B cell (primary cell): ENCODE measurements around the gene GRM2. TPM values are rescaled to one million over a fixed set of nuclear protein-coding genes. Genes with fewer than 3 reads are reported as not detected.

Experiments used
- ATAC-seq: fragments of 200-7000 bp; cut with Tn5 transposase; one replicate; pipeline ENCODE4 v1.10.0; 2021; ENCODE audit warnings: low read depth, mild to moderate bottlenecking, moderate number of reproducible peaks, moderate library complexity
- CTCF ChIA-PET: fragments of 350-600 bp; sonication (Branson Sonifier 250); formaldehyde crosslinking; loops from one replicate; lab custom pipeline; 2021; ENCODE audit warnings: antibody characterized with exemption, inconsistent platforms; lab: Charles Lee
- POLR2A ChIA-PET: fragments of 350-600 bp; sonication (Branson Sonifier 250); formaldehyde crosslinking; loops from one replicate; lab custom pipeline; 2021; ENCODE audit warnings: antibody characterized with exemption; lab: Charles Lee
- DNase-seq: peaks from one replicate; pipeline ENCODE4 v3.0.0; 2013
- H2AFZ ChIP-seq: 2 replicates; pipeline ENCODE4 v1.6.1; 2012; ENCODE audit warnings: mild to moderate bottlenecking, low read depth, low read length; ENCODE audit not compliant: insufficient read depth, poor library complexity, severe bottlenecking
- H3K27ac ChIP-seq, 2 donors: 1 replicate in 1 of 2; 2 replicates in 1 of 2; pipeline ENCODE4 v1.5.1; 2012 to 2013; ENCODE audit warnings: low read length in 2 of 2, mild to moderate bottlenecking in 2 of 2, moderate library complexity in 1 of 2
- H3K27me3 ChIP-seq, 4 experiments: fragments of 200-600 bp in 1 of 4; sonication (generic) in 1 of 4; replicated peaks in 1 of 4; 1 replicate in 2 of 4; 2 replicates in 2 of 4; pipeline versions ENCODE4 v1.6.1 to v1.7.0; 2013 to 2016; ENCODE audit warnings: low read length in 3 of 4, mild to moderate bottlenecking in 2 of 4, mixed read lengths in 1 of 4, moderate library complexity in 1 of 4; ENCODE audit not compliant: insufficient read depth in 4 of 4, control insufficient read depth in 3 of 4; ENCODE audit errors: control extremely low read depth in 1 of 4
- H3K36me3 ChIP-seq, 2 experiments: replicated peaks in 1 of 2; 1 replicate in 1 of 2; 2 replicates in 1 of 2; pipeline versions ENCODE4 v1.6.1 to v1.7.1; 2013; ENCODE audit warnings: low read length in 1 of 2; ENCODE audit not compliant: insufficient read depth in 2 of 2, control insufficient read depth in 1 of 2; ENCODE audit errors: control extremely low read depth in 1 of 2, extremely low read depth in 1 of 2
- H3K4me1 ChIP-seq, 2 donors: fragments of 200-600 bp in 1 of 2; sonication (generic) in 1 of 2; 1 replicate in 1 of 2; 2 replicates in 1 of 2; pipeline versions ENCODE4 v1.5.1 to v1.6.1; 2013 to 2017; ENCODE audit warnings: low read length in 2 of 2; ENCODE audit not compliant: control insufficient read depth in 2 of 2, insufficient read depth in 2 of 2
- H3K4me2 ChIP-seq: replicated peaks from 2 replicates; pipeline ENCODE3; 2012; ENCODE audit warnings: mild to moderate bottlenecking, low read depth, low read length; ENCODE audit not compliant: poor library complexity, severe bottlenecking
- H3K4me3 ChIP-seq, 5 experiments: fragments of 200-600 bp in 1 of 5; sonication (generic) in 1 of 5; 1 replicate in 3 of 5; 2 replicates in 2 of 5; pipeline versions ENCODE4 v1.5.1 to v1.7.0; 2011 to 2016; ENCODE audit warnings: low read length in 4 of 5, mild to moderate bottlenecking in 4 of 5, low read depth in 2 of 5, control low read depth in 1 of 5, moderate library complexity in 1 of 5; ENCODE audit not compliant: insufficient read depth in 1 of 5; ENCODE audit errors: control extremely low read depth in 1 of 5, extremely low read depth in 1 of 5
- H3K79me2 ChIP-seq: fragments of 200-600 bp; sonication (generic); one replicate; pipeline ENCODE4 v1.6.0; 2016; ENCODE audit warnings: low read length; ENCODE audit not compliant: control insufficient read depth, insufficient read depth
- H3K9ac ChIP-seq: fragments of 200-600 bp; sonication (generic); 2 replicates; pipeline ENCODE4 v1.6.1; 2017; ENCODE audit warnings: mild to moderate bottlenecking, low read length, moderate library complexity
- H3K9me3 ChIP-seq, 3 donors: one replicate each; pipeline versions ENCODE4 v1.6.1 to v1.7.1; 2013; ENCODE audit warnings: low read length in 2 of 3; ENCODE audit not compliant: control insufficient read depth in 2 of 3, insufficient read depth in 1 of 3; ENCODE audit errors: control extremely low read depth in 1 of 3
- H4K20me1 ChIP-seq: 2 replicates; pipeline ENCODE4 v1.6.0; 2012; ENCODE audit warnings: mild to moderate bottlenecking, low read length; ENCODE audit not compliant: insufficient read depth, control insufficient read depth, poor library complexity, severe bottlenecking
- H3K27ac Mint-ChIP-seq: one replicate; pipeline ENCODE4 v1.8.0; 2021; ENCODE audit warnings: mixed read lengths
- H3K27me3 Mint-ChIP-seq: one replicate; pipeline ENCODE4 v1.8.0; 2021; ENCODE audit warnings: mixed read lengths
- H3K4me1 Mint-ChIP-seq: one replicate; pipeline ENCODE4 v1.8.0; 2021; ENCODE audit warnings: mixed read lengths
- H3K4me3 Mint-ChIP-seq: one replicate; pipeline ENCODE4 v1.8.0; 2021; ENCODE audit warnings: mixed read lengths
- H3K9me3 Mint-ChIP-seq: one replicate; pipeline ENCODE4 v1.8.0; 2022; ENCODE audit warnings: mixed read lengths; ENCODE audit not compliant: insufficient read depth
- CTCF ChIP-seq: fragments of 200-600 bp; IDR thresholded peaks from one replicate; pipeline ENCODE4 v1.8.0; 2022; ENCODE audit warnings: antibody characterized with exemption, mild to moderate bottlenecking
- EZH2 ChIP-seq: IDR thresholded peaks from 2 replicates; pipeline ENCODE4 v1.6.1; 2012; ENCODE audit warnings: borderline replicate concordance, low read depth, mild to moderate bottlenecking, moderate library complexity, low read length; ENCODE audit not compliant: insufficient read depth, poor library complexity, severe bottlenecking
- intact Hi-C: fragments of 100-400 bp; cut with micrococcal nuclease; formaldehyde crosslinking; loops from one replicate; pipeline ENCODE4 v1.10.0; 2022
- polyA plus RNA-seq: library from polyadenylated mRNA; depleted of rRNA; stranded (reverse); fragments of >200 nt; gene quantifications from 2 replicates; pipeline ENCODE4 v1.2.3, GENCODE V29; 2012
- small RNA-seq: library from RNA; depleted of rRNA; stranded (forward); fragments of <200 nt; gene quantifications from one replicate; pipeline ENCODE3, GENCODE V24; 2012; ENCODE audit warnings: low replicate concordance, low read depth; ENCODE audit not compliant: insufficient read length
- total RNA-seq, 2 donors: library from RNA; stranded (reverse); fragments of 120-200 nt in 1 of 2; gene quantifications; 1 replicate in 1 of 2; 2 replicates in 1 of 2; pipeline versions ENCODE4 v1.2.3 to v1.2.4, GENCODE V29; 2013 to 2022

GRM2 gene
- total and polyA plus RNA-seq, 2 donors (not counting 1 experiment from before 2014, with no cell fraction given): 0.86 to 2.8 TPM

DNA sequence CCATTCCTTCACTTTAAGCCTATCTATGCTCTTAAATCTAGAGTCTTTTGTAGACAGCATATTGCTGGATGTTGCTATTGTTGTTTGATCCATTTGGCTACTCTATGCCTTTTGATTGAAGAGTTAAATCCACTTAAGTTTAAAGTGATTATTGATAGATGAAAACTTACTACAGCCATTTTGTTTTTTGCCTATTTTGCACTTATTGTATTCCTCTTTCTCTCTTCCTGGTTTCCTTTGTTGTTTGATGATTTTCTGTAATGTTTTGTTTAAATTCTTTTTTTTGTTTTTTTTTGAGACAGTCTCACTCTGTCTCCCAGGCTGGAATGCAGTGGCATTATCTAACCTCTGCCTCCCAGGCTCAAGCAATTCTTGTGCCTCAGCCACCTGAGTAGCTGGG is 52.3 kb downstream of the GRM2 start:
- TF ChIP-seq CTCF (no peak), EZH2 (no peak)
- CTCF ChIA-PET: no interaction called here
- Histone ChIP-seq H4K20me1 (no peaks in the 10 kb centered on the region), H3K27me3 (no peaks in the 10 kb centered on the region), H3K4me3 (no peak overlapping the region), H3K4me2 (no peak overlapping the region), H3K9me3 (peaks cover 0 to 22% (median 15%) of the 10 kb centered on the region in 3 donors), H2AFZ (no peak overlapping the region), H3K4me1 (no peaks in the 10 kb centered on the region), H3K9ac (no peak overlapping the region), H3K27ac (no peak overlapping the region), H3K36me3 (no peaks in the 10 kb centered on the region), H3K79me2 (no peaks in the 10 kb centered on the region)
- Mint-ChIP-seq H3K27ac (no peak overlapping the region), H3K4me1 (no peaks in the 10 kb centered on the region), H3K27me3 (peaks cover 26% of the 10 kb centered on the region), H3K4me3 (no peak overlapping the region), H3K9me3 (peaks cover 20% of the 10 kb centered on the region)
- DNase-seq (no peak), ATAC-seq (no peak)
- intact Hi-C loops: no loop called here
- POLR2A ChIA-PET: no interaction called here

Small RNA genes within 50 kb of the gene (small RNA-seq; reads per million reads assigned to genes)
- gene RNA5SP132: 3.0 reads per million, percentile 45 among the genes with 10 or more reads in this experiment

Other genes starting within 250 kb of the GRM2 start
- 33.3 and 35.8 TPM in 2 replicates for gene DCAF1, start 207.1 kb upstream of the GRM2 start, total RNA-seq
- gene DCAF1, start 207.1 kb upstream of the GRM2 start, polyA plus RNA-seq: 12.4 and 12.5 TPM in 2 replicates
- gene RAD54L2, start 168.3 kb upstream of the GRM2 start, total RNA-seq: 43.0 and 50.0 TPM in 2 replicates
- 6.3 and 9.7 TPM in 2 replicates for gene RAD54L2, start 168.3 kb upstream of the GRM2 start, polyA plus RNA-seq
- gene TEX264, start 35.8 kb upstream of the GRM2 start, total RNA-seq: 31.8 and 39.1 TPM in 2 replicates
- gene TEX264, start 35.8 kb upstream of the GRM2 start, polyA plus RNA-seq: 66.6 and 79.7 TPM in 2 replicates
- gene IQCF6, start 72.2 kb downstream of the GRM2 start, total RNA-seq: not detected in 2 replicates
- gene IQCF6, start 72.2 kb downstream of the GRM2 start, polyA plus RNA-seq: not detected in 2 replicates
- not detected in 2 replicates for gene IQCF2, start 154.5 kb downstream of the GRM2 start, total RNA-seq
- not detected in 2 replicates for gene IQCF2, start 154.5 kb downstream of the GRM2 start, polyA plus RNA-seq
- gene IQCF5, start 168.5 kb downstream of the GRM2 start, total RNA-seq: not detected in 2 replicates
- gene IQCF5, start 168.5 kb downstream of the GRM2 start, polyA plus RNA-seq: not detected in 2 replicates
- not detected in 2 replicates for gene IQCF1, start 196.3 kb downstream of the GRM2 start, total RNA-seq
- gene IQCF1, start 196.3 kb downstream of the GRM2 start, polyA plus RNA-seq: not detected in 2 replicates
- gene RRP9, start 234.8 kb downstream of the GRM2 start, total RNA-seq: 16.7 and 16.9 TPM in 2 replicates
- 19.8 and 21.9 TPM in 2 replicates for gene RRP9, start 234.8 kb downstream of the GRM2 start, polyA plus RNA-seq
- 17.3 and 17.7 TPM in 2 replicates for gene PARP3, start 235.3 kb downstream of the GRM2 start, total RNA-seq
- 20.3 and 29.7 TPM in 2 replicates for gene PARP3, start 235.3 kb downstream of the GRM2 start, polyA plus RNA-seq
- not detected in 2 replicates for gene GPR62, start 248.3 kb downstream of the GRM2 start, total RNA-seq
- gene GPR62, start 248.3 kb downstream of the GRM2 start, polyA plus RNA-seq: not detected in 2 replicates